NT2/D1 (cell line): ENCODE data around the gene TLX1.

Source experiments
- YY1 ChIP-seq: IDR thresholded peaks from 2 replicates; pipeline ENCODE4 v1.6.1; 2011; ENCODE audit not compliant: insufficient read length, insufficient read depth
- ZNF274 ChIP-seq: IDR thresholded peaks from 2 replicates; pipeline ENCODE4 v1.6.1; 2011; ENCODE audit warnings: mild to moderate bottlenecking, low read depth, low read length

GRCh38 chr10:101135141-101136006 is 4.3 kb downstream of the TLX1 start:
- TF ChIP-seq YY1 = no peak
- TF ChIP-seq ZNF274 = no peak
